ENCODE data around the gene PARVA. TPM values are rescaled to one million over a fixed set of nuclear protein-coding genes. Genes with fewer than 3 reads are reported as not detected.

The PARVA gene
- total RNA-seq, 1 experiment from 2014 or later = 29.1 TPM

GRCh38 chr11:12402691-12403120, 25.3 kb downstream of the PARVA start:
- POLR2A ChIA-PET = interaction anchor here (0.6 kb wide), 1 partner anchor 519 kb away, joined by 4 read pairs; no protein-coding TSS in a partner anchor
- ATAC-seq = no peak
- CTCF ChIA-PET = no interaction called here
- no peak for DNase-seq (ENCODE audit: low read depth, low spot score)
- no peaks in the 10 kb centered on the region for H3K36me3 ChIP-seq (ENCODE audit: control insufficient read depth, insufficient read depth, low read length)
- H3K27ac ChIP-seq (ENCODE audit: low read length) = no peak overlapping the region
- no peaks in the 10 kb centered on the region for H3K4me1 ChIP-seq (ENCODE audit: control insufficient read depth, insufficient read depth, low read length)
- H3K27me3 ChIP-seq (ENCODE audit: control insufficient read depth, insufficient read depth, low read length) = no peaks in the 10 kb centered on the region
- no peak overlapping the region for H3K4me3 ChIP-seq (ENCODE audit: low read depth in 2 of 2, low read length in 2 of 2)
- in situ Hi-C loops (cut with HindIII; ENCODE audit: low pct_unique_long_range_greater_than_20kb, low sequenced_read_pairs) (no loop called here), intact Hi-C loops (cut with micrococcal nuclease; ENCODE audit: unreplicated experiment) (no loop called here)
- no peaks in the 10 kb centered on the region for H3K9me3 ChIP-seq (ENCODE audit: control insufficient read depth, insufficient read depth, low read depth, low read length)
- no TSS peak for BruUV-seq (replicated peaks)
- TF ChIP-seq REST (IDR thresholded peaks at IDR 0.05; ENCODE audit: insufficient read depth in 1 of 2, low read depth in 2 of 2, low read length in 1 of 2) = no peak
- TF ChIP-seq SIN3A (IDR thresholded peaks at IDR 0.05; ENCODE audit: borderline replicate concordance, insufficient read depth, low read depth, low read length) = no peak
- TF ChIP-seq POLR2AphosphoS5 (IDR thresholded peaks at IDR 0.05; ENCODE audit: low read depth, low read length) = no peak
- TF ChIP-seq TCF7L2 (IDR thresholded peaks at IDR 0.05; ENCODE audit: low read depth, low read length) = no peak
- TF ChIP-seq, protein P1, sequence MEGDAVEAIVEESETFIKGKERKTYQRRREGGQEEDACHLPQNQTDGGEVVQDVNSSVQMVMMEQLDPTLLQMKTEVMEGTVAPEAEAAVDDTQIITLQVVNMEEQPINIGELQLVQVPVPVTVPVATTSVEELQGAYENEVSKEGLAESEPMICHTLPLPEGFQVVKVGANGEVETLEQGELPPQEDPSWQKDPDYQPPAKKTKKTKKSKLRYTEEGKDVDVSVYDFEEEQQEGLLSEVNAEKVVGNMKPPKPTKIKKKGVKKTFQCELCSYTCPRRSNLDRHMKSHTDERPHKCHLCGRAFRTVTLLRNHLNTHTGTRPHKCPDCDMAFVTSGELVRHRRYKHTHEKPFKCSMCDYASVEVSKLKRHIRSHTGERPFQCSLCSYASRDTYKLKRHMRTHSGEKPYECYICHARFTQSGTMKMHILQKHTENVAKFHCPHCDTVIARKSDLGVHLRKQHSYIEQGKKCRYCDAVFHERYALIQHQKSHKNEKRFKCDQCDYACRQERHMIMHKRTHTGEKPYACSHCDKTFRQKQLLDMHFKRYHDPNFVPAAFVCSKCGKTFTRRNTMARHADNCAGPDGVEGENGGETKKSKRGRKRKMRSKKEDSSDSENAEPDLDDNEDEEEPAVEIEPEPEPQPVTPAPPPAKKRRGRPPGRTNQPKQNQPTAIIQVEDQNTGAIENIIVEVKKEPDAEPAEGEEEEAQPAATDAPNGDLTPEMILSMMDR (IDR thresholded peaks at IDR 0.05) = no peak

DNA sequence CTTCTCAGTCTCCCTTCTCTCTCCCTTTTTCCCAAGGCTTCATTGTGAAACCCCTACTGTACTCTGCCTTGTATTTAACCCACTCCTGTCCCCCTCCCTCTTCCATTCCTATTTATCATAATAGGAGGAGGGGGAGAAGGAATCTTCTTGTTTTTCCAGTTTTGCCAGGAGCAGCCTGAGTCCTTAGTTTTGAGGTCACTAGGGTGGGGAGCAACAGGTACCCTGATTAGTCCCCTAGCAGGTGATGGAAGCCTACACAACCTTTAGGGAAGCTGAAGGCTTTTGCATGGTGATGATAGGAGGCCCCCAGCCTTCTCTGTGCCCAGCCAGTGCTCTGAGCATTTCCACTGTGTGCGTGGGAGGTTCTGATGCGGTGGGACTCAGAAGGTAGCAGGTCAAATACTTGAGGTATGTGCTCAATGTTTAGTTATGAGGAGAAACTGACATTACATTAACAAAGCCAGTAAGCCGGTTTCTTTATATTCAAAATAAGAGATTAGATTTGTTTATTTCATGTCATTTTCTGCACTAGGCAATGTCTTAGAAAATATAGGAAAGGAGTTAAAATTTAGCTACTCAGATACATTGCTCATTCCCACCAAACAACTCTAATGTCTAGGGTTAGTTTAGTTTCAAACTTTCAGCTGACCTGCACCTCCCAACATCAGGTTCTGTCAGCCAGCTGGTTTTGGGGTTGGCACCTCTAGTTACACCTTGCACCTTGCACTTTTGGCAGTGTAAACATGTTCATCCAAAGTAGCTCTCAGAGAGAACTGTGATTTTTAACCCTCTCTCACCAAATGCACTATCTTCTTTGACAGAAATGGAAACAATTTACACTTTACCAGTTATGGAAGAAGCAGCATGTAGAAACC, 26.0 kb downstream of the PARVA start:
- Histone ChIP-seq H3K27ac (ENCODE audit: low read length) (no peak overlapping the region), H3K27me3 (ENCODE audit: control insufficient read depth, insufficient read depth, low read length) (no peaks in the 10 kb centered on the region), H3K4me3 (ENCODE audit: low read depth in 2 of 2, low read length in 2 of 2) (no peak overlapping the region), H3K36me3 (ENCODE audit: control insufficient read depth, insufficient read depth, low read length) (no peaks in the 10 kb centered on the region), H3K9me3 (ENCODE audit: control insufficient read depth, insufficient read depth, low read depth, low read length) (no peaks in the 10 kb centered on the region), H3K4me1 (ENCODE audit: control insufficient read depth, insufficient read depth, low read length) (no peaks in the 10 kb centered on the region)
- DNase-seq (ENCODE audit: low read depth, low spot score) (no peak), ATAC-seq (no peak)
- intact Hi-C loops (cut with micrococcal nuclease; ENCODE audit: unreplicated experiment) = no loop called here
- CTCF ChIA-PET = no interaction called here
- no TSS peak for BruUV-seq (replicated peaks)
- no peak for TF ChIP-seq SIN3A (IDR thresholded peaks at IDR 0.05; ENCODE audit: borderline replicate concordance, insufficient read depth, low read depth, low read length)
- no peak for TF ChIP-seq POLR2AphosphoS5 (IDR thresholded peaks at IDR 0.05; ENCODE audit: low read depth, low read length)
- TF ChIP-seq, protein P1 (IDR thresholded peaks at IDR 0.05) = no peak
- no peak for TF ChIP-seq TCF7L2 (IDR thresholded peaks at IDR 0.05; ENCODE audit: low read depth, low read length)
- no peak for TF ChIP-seq REST (IDR thresholded peaks at IDR 0.05; ENCODE audit: insufficient read depth in 1 of 2, low read depth in 2 of 2, low read length in 1 of 2)
- in situ Hi-C loops (cut with HindIII; ENCODE audit: low pct_unique_long_range_greater_than_20kb, low sequenced_read_pairs) = no loop called here
- POLR2A ChIA-PET = interaction anchor here (0.6 kb wide), 1 partner anchor 518 kb away, joined by 4 read pairs; no protein-coding TSS in a partner anchor

Data from Panc1 (cell line).